Uterus (tissue), 2 donors: ENCODE measurements around the gene PHACTR2.

Experiments used
- POLR2A ChIP-seq, 2 donors: fragments of 450-650 bp; IDR thresholded peaks; one replicate each; pipeline ENCODE4 v1.6.1; 2016; ENCODE audit warnings: antibody characterized with exemption in 2 of 2, mild to moderate bottlenecking in 1 of 2, moderate library complexity in 1 of 2
- TF ChIP-seq, protein P1 (sequence below), 4 experiments: fragments of 200-600 bp in 2 of 4; fragments of 450-650 bp in 2 of 4; sonication (generic) in 2 of 4; IDR thresholded peaks; one replicate each; pipeline ENCODE4 v1.5.1; 2016 to 2019; ENCODE audit warnings: antibody characterized with exemption in 4 of 4, mild to moderate bottlenecking in 2 of 4, moderate library complexity in 1 of 4

DNA sequence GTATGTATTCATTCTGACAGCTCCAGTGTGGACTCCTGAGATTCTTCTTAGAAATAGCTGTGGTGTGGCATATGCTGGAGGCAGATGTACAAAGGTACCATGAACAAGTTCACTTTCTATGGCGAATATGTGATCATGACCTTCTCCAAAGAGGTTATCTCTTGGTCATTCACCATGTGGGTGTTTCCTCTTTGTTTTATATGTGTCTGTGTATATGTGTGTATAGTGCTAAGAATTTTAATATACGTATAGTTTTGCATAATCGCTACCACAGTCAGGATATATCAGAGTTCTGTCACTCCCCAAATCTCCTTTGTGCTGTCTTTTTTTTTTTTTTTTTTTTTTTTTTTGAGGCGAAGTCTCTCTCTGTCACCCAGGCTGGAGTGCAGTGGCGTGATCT lies 47.1 kb downstream of the PHACTR2 start:
- TF ChIP-seq, protein P1, sequence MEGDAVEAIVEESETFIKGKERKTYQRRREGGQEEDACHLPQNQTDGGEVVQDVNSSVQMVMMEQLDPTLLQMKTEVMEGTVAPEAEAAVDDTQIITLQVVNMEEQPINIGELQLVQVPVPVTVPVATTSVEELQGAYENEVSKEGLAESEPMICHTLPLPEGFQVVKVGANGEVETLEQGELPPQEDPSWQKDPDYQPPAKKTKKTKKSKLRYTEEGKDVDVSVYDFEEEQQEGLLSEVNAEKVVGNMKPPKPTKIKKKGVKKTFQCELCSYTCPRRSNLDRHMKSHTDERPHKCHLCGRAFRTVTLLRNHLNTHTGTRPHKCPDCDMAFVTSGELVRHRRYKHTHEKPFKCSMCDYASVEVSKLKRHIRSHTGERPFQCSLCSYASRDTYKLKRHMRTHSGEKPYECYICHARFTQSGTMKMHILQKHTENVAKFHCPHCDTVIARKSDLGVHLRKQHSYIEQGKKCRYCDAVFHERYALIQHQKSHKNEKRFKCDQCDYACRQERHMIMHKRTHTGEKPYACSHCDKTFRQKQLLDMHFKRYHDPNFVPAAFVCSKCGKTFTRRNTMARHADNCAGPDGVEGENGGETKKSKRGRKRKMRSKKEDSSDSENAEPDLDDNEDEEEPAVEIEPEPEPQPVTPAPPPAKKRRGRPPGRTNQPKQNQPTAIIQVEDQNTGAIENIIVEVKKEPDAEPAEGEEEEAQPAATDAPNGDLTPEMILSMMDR (IDR thresholded peaks at IDR 0.05), result no peak
- no peak for TF ChIP-seq POLR2A (IDR thresholded peaks at IDR 0.05)
